Measurements from ENCODE around the gene UQCRC1.

UQCRC1 gene

DNA sequence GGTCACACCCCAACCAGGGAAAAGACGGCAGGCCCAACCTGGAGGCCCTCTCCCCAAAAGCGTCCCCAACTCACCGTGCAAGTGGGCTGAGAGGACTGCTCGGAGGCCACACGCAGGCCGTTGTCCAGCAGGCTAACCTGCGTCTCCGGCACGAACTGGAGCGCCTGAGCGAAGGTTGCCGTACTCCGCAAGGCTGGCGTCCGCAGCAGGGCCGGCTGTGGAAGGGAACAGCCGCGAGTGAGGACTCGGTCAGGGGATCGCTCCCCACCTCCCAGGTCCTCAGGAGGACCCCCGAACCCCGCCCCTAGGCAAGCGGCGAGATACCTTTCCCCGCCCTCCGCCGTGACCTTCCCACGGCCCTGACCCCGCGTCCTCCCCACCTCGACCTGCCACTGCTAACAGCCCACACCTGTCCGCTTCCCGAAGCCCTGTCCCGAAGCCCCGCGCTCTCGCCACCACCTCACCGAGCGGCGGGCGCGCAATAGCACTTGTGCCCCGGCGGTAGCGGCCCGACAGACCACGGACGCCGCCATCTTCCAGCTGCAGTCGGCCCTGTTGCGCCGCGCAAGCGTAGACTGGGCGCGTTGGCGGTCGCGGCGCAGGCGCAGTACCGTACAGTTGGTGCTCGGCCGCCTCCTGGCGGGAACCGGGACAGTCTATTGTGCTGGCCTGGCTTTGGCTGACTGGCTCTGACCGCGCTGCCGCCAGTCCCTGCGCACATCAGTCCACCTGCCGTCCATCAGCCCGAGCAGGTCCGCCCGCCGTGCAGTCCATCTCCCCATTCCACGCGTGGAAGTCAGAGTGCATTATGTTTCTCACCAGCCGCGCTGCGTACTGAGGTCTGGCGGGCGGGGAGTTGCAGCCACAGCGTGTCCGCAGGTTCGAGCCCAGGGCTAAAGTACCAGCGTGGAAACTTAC, at the start of gene UQCRC1:
UQCRC1 (minus strand) TSS at position 559 of the 918 bp plus-strand sequence; CDS start at position 533, 26 bp downstream.
- no peaks in the 10 kb centered on the region for H3K9me3 ChIP-seq
- TF ChIP-seq, protein P1, sequence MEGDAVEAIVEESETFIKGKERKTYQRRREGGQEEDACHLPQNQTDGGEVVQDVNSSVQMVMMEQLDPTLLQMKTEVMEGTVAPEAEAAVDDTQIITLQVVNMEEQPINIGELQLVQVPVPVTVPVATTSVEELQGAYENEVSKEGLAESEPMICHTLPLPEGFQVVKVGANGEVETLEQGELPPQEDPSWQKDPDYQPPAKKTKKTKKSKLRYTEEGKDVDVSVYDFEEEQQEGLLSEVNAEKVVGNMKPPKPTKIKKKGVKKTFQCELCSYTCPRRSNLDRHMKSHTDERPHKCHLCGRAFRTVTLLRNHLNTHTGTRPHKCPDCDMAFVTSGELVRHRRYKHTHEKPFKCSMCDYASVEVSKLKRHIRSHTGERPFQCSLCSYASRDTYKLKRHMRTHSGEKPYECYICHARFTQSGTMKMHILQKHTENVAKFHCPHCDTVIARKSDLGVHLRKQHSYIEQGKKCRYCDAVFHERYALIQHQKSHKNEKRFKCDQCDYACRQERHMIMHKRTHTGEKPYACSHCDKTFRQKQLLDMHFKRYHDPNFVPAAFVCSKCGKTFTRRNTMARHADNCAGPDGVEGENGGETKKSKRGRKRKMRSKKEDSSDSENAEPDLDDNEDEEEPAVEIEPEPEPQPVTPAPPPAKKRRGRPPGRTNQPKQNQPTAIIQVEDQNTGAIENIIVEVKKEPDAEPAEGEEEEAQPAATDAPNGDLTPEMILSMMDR (IDR thresholded peaks at IDR 0.05): peak; percentile 97
- H3K4me1 ChIP-seq (ENCODE audit: control insufficient read depth in 1 of 2, insufficient read depth in 1 of 2, low read depth in 1 of 2, low read length in 1 of 2): peaks cover 33 to 38% of the 10 kb centered on the region in 2 experiments
- H3K36me3 ChIP-seq: peaks cover 25% of the 10 kb centered on the region
- peak within 1 kb of the TSS; percentile 90 to 99 for H3K4me3 ChIP-seq (ENCODE audit: low read depth in 1 of 2, low read length in 1 of 2)
- peak within 1 kb of the TSS; percentile 73 for H3K27ac ChIP-seq
- no peaks in the 10 kb centered on the region for H3K27me3 ChIP-seq

GRCh38 chr3:48656841-48657281, 47.4 kb upstream of the UQCRC1 start:
- H3K4me1 ChIP-seq (ENCODE audit: control insufficient read depth in 1 of 2, insufficient read depth in 1 of 2, low read depth in 1 of 2, low read length in 1 of 2): peaks cover 16 to 24% of the 10 kb centered on the region in 2 experiments
- TF ChIP-seq, protein P1 (IDR thresholded peaks at IDR 0.05): no peak
- H3K9me3 ChIP-seq: no peaks in the 10 kb centered on the region
- peak overlapping the region; percentile 61 to 74 for H3K4me3 ChIP-seq (ENCODE audit: low read depth in 1 of 2, low read length in 1 of 2)
- H3K27me3 ChIP-seq: peaks cover 75% of the 10 kb centered on the region
- H3K27ac ChIP-seq: no peak overlapping the region
- H3K36me3 ChIP-seq: no peaks in the 10 kb centered on the region

DNA sequence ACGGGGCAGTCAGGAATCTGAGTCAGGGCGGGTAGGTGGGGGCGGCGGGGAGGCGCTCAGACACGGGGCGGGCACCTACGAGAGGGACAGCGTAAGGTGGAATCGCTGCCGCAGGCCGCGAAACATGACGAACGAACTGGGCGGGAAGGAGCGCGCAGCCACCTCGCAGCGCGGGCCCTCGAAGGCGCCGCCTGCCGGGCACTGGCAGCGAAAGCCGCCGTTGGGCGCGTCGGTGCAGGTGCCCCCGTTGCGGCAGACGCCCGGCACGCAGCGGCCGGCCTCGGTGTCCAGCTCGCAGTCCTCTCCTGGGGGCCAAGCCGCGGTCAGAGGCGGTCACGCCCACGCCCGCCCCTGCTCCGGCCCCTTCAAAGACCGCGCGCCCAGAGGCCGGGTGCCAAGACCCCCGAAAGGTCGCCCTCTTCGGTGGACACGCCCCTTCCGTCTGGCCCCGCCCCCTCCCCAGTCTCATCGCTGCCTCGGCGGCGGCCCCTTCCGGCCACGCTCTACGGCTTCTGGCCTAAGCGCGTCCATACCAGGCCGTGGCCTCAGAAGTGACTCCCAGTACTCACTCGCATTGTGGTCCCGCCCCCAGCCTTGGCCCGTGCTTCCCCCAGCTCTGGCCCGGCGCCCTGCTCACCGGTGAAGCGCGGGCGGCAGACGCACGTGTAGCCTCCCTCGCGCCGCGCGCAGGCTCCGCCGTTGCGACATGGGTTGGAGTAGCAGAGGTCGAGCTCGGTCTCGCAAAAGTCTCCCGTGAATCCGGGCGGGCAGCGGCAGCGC, 46.8 kb upstream of the UQCRC1 start:
- Histone ChIP-seq H3K4me1 (ENCODE audit: control insufficient read depth in 1 of 2, insufficient read depth in 1 of 2, low read depth in 1 of 2, low read length in 1 of 2) (peaks cover 16 to 20% of the 10 kb centered on the region in 2 experiments), H3K27ac (peak overlapping the region; percentile 20), H3K4me3 (ENCODE audit: low read depth in 1 of 2, low read length in 1 of 2) (peak overlapping the region; percentile 61 to 74), H3K27me3 (peaks cover 69% of the 10 kb centered on the region), H3K36me3 (no peaks in the 10 kb centered on the region), H3K9me3 (no peaks in the 10 kb centered on the region)
- TF ChIP-seq, protein P1 (IDR thresholded peaks at IDR 0.05): peak; percentile 68

GRCh38 chr3:48655606-48656005, 46.2 kb upstream of the UQCRC1 start:
- Histone ChIP-seq H3K9me3 (no peaks in the 10 kb centered on the region), H3K36me3 (no peaks in the 10 kb centered on the region), H3K27me3 (peaks cover 63% of the 10 kb centered on the region), H3K4me1 (ENCODE audit: control insufficient read depth in 1 of 2, insufficient read depth in 1 of 2, low read depth in 1 of 2, low read length in 1 of 2) (peaks cover 16 to 20% of the 10 kb centered on the region in 2 experiments), H3K27ac (no peak overlapping the region), H3K4me3 (ENCODE audit: low read depth in 1 of 2, low read length in 1 of 2) (peak overlapping the region; percentile 61 to 74)
- TF ChIP-seq, protein P1 (IDR thresholded peaks at IDR 0.05): no peak

DNA sequence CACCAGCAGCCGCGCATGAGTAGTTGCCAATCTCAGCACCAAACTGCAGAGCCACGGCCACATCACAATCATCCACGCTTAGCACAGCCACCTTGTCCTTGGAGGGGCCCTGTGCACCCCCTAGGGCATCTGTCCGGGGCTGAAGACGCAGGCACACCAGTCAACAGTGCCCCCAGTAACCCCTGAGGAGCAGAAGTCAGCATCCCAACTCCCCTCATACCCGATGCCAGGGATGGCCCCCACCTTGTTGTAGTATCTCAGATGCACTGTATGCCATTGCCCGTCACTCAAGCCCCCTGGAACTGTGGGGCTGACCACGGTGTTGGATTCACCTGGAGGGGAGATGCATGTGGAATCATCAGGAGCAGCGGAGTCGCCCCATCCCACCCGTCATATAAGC, 45.6 kb upstream of the UQCRC1 start:
- TF ChIP-seq, protein P1 (IDR thresholded peaks at IDR 0.05): no peak
- Histone ChIP-seq H3K4me1 (ENCODE audit: control insufficient read depth in 1 of 2, insufficient read depth in 1 of 2, low read depth in 1 of 2, low read length in 1 of 2) (peaks cover 16 to 20% of the 10 kb centered on the region in 2 experiments), H3K9me3 (no peaks in the 10 kb centered on the region), H3K36me3 (no peaks in the 10 kb centered on the region), H3K27me3 (peaks cover 57% of the 10 kb centered on the region), H3K4me3 (ENCODE audit: low read depth in 1 of 2, low read length in 1 of 2) (no peak overlapping the region), H3K27ac (no peak overlapping the region)
